HG03196 (cell line): ENCODE measurements around the gene UGT2B28.
"Not testable (repeated sequence)": the region's sequence is repeated elsewhere in the genome, so short reads cannot be mapped to it uniquely, and the experiment has no call there.

Source experiments
- ATAC-seq: cut with Tn5 transposase; IDR thresholded peaks from one replicate; pipeline ENCODE4 v1.9.1; 2021; ENCODE audit not compliant: unreplicated experiment

UGT2B28 gene

DNA sequence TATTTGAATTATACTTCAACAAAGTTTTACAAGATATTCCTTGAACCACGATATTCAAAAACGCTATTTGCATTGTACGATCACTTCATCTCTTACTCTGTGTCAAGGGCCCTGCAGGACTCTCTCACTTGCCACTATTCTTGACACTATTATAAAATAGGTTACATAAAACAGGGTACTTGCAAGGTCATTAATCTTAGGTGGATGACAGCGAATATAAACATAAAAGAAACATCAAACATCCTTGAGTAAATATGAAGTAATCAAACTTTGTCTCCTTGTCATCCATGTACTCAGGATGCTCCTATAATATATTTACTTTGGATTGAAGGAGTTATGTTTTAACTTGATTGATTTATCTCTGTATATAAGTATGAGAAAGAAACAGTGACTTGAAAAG lies at the start of gene UGT2B28:
TSS of gene UGT2B28 (plus strand) at position 395 of the 400 bp plus-strand sequence. CDS start 26 bp downstream, outside the sequence.
- ATAC-seq: not testable (repeated sequence)

DNA sequence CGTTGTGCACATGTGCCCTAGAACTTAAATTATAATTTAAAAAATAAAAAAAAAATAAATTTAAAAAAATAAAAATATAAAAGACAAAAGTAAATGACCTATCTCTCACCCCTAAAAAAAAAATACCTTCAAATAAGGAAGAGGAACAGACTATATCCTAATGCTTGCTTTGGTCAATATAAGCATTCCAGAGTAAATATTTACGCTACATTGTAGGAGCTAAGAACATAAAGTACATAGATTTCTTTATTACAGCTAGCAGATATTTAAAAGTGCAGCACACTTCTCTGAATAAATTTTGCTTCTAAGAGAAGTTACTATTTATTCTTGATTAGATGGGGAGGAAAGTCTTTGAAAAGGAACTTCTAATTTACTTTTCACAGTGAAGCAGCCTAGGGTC lies 41.2 kb upstream of the UGT2B28 start:
- ATAC-seq: no peak

DNA sequence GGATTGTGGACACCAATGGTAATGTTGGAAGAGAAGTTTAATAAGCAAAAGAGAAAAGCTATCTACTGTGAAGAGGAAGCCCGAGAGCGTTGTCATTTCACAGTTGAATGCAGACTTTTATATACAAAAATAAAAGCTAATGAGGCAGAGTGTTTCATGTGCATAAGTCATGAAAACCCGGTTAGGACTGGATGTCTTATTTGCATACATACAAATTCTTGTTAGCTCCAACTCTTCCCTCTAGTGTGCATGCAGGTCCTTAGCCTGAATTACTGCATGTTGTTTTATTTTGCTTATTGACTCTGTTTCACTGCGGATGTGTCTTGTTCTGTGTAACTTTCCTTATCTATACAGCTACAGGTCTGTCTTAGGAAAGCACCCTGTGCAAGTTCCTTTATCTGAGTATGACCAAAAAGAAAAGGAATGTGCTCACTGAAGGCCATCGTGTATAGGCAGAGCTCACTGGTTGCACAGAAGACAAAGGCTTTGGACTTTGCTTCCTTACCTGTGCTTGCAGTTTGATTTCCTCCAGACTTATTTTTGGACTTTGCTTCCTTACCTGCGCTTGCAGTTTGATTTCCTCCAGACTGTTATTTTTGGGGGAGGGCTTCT lies 40.6 kb upstream of the UGT2B28 start:
- ATAC-seq: no peak

DNA sequence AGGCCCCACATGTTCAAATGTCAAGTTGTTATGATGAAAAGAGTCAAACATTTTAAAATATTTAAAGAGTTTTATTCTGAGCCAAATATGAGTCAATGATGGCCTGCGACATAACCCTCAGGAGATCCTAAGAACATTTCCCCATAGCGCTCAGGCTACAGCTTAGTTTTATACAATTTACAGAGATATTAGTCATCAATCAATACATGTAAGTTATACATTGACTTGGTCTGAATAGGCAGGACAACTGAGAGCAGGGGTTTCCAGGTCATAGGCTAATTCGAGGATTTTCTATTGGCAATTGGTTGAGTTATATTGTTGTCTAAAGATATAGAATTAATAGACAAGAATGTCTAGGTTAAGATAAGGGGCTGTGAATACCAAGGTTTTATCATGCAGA lies 39.5 kb upstream of the UGT2B28 start:
- ATAC-seq: not testable (repeated sequence)

DNA sequence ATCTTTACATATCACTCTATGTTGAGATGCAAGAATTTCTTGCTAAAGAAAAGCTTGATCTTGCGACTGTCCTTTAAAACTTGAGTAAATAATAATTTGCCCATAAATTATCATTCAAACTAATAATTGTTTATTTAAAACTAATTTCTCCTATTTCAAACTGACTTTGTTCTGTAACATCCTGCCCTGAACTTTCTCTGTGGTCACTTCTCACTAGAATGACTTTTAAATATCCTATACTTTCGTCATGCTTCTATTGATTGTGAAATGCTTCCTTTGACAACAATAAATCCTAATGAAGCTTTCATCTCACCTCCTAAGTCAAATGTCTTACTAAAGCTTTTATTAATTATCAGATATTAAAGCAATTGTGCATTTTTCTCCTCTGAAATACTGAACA lies 38.5 kb upstream of the UGT2B28 start:
- not testable (repeated sequence) for ATAC-seq

DNA sequence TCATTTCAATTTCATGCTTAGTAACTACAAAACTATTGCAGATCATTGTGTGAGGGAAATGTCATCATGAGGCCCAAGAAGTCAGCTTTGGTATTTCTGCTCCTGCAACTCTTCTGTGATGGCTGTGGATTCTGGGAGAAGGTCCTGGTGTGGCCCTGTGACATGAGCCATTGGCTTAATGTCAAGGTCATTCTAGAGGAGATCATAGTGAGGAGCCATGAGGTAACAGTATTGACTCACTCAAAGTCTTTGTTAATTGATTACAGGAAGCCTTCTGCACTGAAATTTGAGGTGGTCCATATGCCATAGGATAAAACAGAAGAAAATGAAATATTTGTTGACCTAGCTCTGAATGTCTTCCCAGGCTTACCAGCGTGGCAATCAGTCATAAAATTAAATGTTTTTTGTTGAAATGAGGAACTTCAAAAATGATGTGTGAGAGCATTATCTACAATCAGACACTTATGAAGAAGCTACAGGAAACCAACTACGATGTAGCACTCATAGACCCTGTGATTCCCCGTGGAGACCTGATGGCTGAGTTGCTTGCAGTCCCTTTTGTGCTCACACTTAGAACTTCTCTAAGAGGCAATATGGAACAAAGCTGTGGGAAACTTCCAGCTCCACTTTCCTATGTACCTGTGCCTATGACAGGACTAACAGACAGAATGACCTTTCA lies 37.6 kb upstream of the UGT2B28 start:
- ATAC-seq: not testable (repeated sequence)

DNA sequence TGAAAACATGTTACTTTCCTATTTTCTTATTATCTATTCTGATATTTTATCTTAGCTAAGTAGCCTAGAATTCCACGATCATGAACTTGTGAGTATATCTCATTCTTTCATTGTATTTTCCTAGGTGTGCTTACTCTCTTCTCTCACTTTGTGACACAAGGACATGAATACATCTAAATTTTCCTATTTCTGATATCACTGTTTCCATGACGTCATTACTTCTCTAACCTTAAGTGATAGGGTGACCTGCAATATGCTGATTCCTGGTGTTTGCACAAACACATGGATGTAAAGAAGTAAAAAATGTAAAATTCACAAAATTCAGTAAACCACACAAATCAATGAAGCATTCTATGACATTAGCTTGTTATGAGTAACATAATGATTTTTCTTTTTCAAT lies 29.4 kb upstream of the UGT2B28 start:
- ATAC-seq: not testable (repeated sequence)

DNA sequence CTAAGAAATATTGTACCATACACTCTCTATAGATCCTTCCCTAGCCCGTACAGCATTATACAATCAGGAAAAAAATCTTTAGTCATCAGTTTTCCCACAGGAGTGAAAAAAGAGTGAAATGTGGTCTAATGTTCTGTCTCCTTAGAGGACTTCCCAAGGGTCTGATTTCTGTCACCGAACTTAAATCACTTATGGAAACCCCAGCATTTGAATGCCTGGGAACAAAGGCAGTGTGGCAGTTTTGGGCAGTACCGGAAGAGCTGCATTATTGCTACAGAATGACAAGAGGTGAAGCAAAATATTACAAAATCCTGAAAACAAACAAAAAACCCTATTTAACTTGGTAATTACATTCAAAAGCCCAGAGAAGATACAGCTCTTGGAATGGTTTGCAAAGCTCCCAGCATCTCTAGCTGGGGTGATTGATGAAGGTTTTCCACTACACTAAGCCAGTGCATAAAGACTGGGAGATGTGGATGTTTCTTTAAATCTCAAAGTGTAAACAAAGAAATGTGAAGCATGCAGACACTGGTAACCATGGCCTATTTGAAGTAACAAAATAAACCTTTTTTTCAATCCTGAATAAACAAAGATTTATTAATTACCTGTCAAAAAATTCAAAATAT lies 27.0 kb upstream of the UGT2B28 start:
- not testable (repeated sequence) for ATAC-seq

DNA sequence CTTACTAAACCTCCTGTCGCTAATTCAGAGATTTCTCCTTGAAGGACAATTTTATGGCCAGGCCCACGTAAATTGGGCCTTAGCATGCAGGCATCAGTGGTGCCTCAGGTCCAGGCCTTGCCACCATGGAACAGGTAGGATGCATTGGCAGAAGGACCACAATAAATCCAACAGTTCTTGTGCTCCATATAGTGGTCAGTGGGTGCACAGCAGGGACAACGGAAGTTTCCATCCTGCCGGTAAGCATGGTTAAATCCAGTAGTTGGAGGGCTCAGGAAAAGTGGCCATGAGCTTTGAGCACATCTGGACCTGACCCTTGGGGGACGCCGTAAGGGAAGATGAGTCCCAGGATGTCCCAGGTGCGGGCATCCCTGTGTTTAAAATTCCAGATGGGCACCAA lies 11.7 kb upstream of the UGT2B28 start:
- ATAC-seq: not testable (repeated sequence)

DNA sequence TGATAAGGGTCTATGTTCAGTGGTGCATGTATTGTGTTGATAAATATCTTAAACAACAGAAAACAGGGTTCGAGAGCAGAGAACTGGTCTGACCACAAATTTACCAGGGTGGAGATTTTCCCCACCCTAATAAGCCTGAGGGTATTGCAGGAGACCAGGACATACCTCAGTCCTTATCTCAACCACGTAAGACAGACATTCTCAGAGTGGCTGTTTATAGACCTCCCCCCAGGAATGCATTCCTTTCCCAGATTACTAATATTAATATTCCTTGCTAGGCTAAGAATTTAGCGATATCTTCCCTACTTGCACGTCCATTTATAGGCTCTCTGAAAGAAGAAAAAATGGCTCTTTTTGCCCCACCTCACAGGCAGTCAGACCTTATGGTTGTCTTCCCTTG lies 16.1 kb downstream of the UGT2B28 start:
- ATAC-seq: not testable (repeated sequence)

DNA sequence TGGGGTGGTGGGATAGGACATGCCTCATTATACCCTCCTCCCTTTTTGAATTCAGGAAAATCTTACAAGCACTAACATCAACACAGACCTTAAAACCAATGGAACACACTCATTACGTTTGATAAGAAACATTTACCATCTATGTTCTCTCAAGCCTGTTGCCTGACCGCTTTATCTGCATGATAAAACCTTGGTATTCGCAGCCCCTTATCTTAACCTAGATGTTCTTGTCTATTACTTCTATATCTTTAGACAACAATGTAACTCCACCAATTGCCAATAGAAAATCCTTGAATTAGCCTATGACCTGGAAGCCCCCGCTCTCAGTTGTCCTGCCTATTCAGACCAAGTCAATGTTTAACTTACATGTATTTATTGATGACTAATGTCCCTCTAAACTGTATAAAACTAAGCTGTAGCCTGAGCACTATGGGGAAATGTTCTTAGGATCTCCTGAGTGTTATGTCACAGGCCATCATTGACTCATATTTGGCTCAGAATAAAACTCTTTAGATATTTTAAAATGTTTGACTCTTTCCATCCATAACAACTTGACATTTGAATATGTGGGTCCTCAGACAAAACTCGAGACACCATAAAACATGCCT lies 28.3 kb downstream of the UGT2B28 start:
- ATAC-seq: not testable (repeated sequence)

DNA sequence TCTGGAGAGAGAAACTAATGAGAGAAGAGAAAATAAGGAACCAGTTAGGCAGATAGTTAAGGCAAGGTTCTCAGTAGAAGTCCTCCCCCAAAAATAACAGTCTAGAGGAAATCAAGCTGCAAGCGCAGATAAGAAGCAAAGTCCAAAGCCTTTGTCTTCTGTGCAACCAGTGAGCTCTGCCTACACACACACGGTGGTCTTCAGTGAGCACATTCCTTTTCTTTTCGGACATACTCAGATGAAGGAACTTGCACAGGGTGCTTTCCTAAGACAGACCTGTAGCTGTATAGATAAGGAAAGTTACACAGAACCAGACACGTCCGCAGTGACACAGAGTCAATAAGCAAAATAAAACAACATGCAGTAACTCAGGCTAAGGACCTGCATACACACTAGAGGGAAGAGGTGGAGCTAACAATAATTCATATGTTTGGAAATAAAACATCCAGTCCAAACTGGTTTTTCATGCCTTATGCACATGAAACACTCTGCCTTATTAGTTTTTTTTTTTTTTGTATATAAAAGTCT lies 29.3 kb downstream of the UGT2B28 start:
- not testable (repeated sequence) for ATAC-seq

DNA sequence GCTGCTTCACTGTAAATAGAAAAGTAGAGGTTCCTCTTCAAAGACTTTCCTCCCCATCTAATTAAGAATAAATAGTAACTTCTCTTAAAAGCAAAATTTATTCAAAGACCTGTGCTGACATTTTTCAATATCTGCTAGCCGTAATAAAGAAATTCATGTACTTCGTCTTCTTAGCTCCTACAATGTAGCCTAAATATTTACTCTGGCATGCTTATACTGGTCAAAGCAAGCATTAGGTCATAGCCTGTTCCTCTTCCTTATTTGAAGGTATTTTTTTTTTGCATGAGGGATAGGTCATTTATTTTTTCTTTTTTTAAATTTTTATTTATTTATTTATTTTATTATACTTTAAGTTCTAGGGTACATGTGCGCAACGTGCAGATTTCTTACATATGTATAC lies 30.0 kb downstream of the UGT2B28 start:
- ATAC-seq: not testable (repeated sequence)

DNA sequence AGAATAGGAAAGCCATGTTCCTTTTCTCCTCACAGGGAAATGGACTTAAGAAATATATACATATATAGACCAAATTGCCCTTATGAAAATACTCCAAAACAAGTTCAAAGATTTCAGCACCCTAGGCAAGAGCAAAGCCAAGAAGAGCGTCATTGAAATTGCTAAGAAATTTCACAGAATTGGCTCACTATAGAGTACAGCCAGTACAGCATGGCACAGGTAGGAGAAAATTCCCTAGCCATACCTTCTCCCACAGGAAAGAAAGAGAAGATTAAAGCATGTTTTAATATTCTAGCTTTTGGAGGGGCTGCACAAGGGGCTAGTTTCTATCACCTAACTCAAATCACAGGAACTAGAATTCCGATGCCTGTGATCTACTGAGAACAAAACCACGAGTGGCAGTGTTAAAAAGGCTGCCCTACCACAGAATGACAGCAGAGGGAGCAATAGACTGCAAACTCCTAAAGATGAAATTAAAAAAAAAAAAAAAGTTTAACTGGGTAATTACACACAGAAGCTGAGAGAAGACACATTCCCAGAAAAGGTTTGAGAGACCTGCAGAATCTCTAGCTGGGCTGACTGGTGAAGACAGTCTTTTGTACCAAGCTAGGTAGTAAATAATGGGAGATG lies 37.5 kb downstream of the UGT2B28 start:
- not testable (repeated sequence) for ATAC-seq

DNA sequence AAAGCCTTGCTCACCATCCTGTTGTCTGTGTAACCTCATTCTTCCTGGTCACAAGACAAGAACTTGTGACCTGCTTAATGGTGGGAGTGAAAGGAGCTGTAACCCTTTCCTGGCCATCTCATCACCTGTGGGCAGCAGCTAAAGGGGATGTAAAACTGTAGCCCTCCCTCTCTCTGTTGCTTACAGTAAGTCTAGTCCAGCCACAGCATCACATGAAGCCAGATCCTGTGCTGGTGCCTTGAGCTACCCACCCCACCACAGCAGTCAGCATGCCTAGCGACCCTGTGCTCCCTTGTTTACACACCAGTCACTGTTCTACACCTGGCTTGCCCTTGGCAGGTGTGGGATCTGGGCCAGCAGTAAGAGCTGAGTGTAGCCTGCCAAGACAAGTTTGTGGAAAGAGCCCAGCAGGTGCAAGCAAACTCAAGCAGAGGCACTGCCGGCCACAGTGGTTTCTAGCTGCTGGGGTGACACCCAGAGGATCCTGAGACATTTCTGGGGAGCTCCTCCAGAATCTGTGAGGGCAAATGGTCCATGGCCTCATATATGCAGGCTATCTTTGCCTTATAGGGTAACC lies 41.0 kb downstream of the UGT2B28 start:
- ATAC-seq: no peak

DNA sequence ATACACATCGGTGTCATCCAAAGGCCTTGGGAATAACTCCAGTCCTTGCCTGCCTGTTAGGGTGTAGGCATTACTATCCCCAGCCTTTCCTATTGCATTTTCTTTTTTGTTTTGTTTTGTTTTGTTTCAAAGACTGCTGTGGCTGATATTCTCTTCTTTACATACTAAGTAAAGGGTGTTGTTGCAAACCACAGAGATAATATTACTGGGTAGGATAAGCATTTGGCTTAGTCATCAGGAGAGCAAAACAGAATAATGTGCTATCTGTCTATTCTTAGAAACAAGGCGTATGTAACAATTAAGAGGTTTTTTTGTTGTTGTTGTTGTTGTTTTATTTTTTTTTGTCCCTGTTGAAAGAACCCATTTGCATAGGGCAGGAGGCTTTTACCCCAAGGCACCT lies 41.8 kb downstream of the UGT2B28 start:
- ATAC-seq: no peak

DNA sequence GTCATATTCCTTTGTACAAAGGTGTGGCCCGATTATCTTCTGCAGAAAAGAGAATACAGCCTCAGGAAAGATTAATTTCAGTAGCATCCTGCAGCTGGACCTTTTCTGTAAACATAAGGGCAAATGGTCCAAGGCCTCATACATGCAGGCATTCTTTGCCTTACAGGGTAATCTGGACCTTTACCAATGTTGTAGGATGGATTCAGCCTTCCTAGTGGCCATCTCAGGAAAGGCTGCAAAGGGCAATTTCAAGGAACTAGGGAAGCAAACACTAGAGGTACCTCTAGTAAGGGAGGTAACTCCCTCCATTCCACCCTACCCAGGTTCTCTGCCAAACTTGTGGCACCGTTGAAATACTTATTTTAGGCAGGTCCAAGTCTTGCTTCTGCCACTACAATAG lies 43.0 kb downstream of the UGT2B28 start:
- ATAC-seq: no peak

DNA sequence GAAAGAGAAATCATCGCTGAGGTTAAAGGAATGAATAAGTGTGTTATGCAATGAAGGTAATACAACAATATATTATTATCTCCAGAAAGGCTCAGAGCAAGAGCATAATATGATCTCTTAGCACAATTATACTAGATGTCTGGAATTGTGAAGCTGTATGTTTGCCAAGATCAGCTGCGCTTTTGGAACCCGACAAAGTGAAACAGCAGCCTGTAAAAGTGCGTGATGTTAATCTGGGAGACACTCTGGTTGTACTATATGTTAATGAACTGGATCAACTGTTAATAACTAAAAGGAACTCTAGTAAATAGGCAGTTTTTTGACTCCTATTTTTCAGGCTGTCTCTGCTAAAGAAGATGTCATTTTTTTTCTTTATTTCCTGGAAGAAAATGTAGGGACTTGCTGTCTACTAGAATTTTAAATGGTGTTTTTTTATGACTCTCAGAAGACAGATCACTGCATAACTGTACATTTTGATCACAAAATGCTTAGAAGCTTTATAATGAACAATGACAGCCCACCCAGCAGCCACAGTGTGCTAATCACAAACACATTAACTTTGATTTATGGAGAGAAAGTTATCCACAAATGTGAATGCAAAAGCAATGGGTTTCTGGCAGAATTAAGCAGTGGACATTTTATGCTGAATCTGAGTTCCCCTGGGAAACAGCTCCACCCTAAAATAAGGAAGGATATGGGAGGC lies 50.2 kb downstream of the UGT2B28 start:
- no peak for ATAC-seq

DNA sequence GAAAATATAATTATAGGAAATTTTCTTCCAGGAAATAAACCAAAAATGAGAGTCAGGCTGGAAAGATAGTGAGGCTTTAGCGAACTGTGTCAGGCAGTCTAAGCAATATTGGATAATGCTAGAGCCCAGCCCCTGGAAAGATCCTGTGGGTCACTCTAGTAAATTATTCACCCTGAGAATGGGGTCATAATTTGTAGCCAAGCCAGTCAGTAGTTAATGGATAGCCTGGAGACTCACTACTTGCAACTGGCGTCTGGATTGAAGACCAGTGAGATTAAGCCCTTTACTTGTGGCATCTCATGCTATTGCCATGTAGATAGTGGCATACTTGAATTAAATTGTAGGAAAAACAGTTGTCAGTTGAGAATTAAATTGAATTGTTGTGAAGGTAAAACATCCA lies 51.0 kb downstream of the UGT2B28 start:
- ATAC-seq: not testable (repeated sequence)

DNA sequence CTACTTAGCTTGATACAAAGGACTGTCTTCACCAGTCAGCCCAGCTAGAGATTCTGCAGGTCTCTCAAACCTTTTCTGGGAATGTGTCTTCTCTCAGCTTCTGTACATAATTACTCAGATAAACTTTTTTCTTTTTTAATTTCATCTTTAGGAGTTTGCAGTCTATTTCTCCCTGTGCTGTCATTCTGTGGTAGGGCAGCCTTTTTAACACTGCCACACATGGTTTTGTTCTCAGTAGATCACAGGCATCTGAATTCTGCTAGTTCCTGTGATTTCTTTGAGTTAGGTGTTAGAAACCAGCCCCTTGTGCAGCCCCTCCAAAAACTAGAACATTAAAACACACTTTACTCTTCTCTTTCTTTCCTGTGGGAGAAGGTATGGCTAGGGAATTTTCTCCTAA lies 55.2 kb downstream of the UGT2B28 start:
- ATAC-seq: not testable (repeated sequence)
